HG03159 (cell line): Measurements from ENCODE around the gene GABRR3.

Experiments
- ATAC-seq: cut with Tn5 transposase; IDR thresholded peaks from one replicate; pipeline ENCODE4 v1.9.1; 2021; ENCODE audit warnings: mild to moderate bottlenecking, moderate library complexity; ENCODE audit not compliant: unreplicated experiment

GABRR3 gene

GRCh38 chr3:97992547-97993173, 42.5 kb downstream of the GABRR3 start:
- no peak for ATAC-seq

GRCh38 chr3:97991293-97991682, 43.8 kb downstream of the GABRR3 start:
- no peak for ATAC-seq

GRCh38 chr3:97990624-97991292, 44.4 kb downstream of the GABRR3 start:
- no peak for ATAC-seq

GRCh38 chr3:97988784-97989568, 46.1 kb downstream of the GABRR3 start:
- ATAC-seq: no peak

DNA sequence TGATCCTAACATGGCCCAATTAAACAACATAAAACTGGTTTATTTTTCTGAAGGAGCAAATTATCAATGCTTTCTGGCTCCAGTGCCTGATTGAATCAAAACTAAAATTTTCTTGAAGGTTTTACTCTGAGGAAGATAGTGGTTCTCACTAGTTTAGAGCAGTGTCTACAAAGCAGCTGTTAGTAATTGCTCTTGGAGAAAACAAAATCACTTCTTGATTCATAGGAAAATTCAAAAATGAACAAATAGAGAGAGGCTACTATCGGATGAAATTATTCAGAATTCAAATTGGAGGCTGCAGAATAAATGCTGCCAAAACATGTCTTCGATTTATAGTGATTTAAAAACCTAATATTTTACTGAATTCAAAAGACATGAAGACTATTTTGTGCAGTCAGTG, 47.8 kb downstream of the GABRR3 start:
- no peak for ATAC-seq

GRCh38 chr3:97983933-97984491, 51.1 kb downstream of the GABRR3 start:
- ATAC-seq: no peak

DNA sequence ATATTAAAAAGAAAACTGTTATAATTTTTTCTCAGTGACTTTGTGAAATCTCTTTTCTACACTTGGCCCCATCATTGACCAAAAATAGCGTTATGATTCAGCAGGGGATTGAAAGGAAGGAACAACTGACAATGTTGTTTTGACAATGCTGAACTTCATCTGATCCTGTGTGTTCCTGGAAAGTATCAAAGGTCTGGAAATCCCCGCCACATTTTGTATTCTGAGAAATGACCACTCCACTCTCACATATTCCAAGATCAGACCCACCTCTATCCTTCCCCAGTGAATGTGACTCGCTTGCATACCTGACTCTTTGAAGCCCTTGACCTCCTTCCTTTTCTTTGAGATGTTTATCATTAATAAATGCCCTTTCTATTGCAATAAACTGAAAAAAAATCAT, 53.2 kb downstream of the GABRR3 start:
- peak; percentile 67 for ATAC-seq

DNA sequence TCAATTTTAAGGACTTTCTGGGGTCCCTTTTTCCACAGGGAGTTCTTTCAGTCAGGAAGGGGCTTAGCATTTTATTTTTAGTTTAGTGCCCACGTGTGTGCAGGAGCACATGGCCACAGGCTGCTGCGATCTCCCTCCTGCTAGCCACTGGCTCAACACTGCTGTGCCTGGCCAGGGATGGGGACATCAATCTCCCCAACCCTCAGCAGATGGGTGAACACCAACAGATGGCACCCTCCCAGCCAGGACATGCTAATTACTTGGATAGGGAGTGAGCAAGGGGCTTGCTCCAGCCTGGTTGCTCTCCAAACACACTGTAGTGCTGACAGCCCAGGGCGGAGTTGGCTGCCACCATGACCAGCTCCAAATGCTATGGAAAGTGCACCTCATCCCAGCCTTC, 55.5 kb downstream of the GABRR3 start:
- ATAC-seq: no peak

DNA sequence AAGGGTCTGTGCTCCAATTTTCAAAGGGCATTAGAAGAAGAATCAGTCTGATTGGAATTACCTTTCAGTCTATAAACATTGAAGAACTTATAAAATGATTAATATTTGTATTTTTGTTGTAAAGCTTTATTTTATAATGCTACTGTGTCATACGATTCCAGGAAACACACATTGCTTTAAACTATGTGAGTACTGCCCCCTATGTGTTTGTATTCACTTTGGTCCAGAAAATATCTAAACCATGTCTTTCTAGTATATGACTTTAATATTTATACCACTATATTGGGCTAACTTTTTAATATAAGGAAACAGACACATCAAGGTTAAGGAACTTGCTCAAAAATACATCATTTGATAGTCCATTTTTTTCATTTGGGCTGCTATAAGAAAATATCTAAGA, 59.6 kb downstream of the GABRR3 start:
- ATAC-seq: no peak

GRCh38 chr3:97974996-97975395, 60.1 kb downstream of the GABRR3 start:
- ATAC-seq: no peak

DNA sequence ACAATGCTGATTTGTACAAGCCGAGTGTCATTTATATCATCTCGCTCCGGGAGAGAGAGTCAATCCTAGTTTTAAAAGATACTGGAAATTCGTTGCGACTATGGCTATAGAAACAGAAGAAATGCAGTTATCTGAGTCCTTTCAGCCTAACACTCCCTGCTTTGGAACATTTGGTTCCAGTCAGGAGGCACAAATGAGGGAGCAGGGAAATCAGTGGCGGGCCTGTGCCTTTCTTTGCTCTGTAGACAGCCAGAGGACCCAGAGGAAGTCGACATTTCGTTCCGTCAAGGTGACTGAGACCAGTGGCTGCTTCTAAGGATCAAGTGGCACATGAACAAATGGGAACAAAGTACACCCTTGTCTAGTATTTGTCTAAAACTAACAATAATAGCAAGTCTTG, 62.1 kb downstream of the GABRR3 start:
- ATAC-seq: no peak

DNA sequence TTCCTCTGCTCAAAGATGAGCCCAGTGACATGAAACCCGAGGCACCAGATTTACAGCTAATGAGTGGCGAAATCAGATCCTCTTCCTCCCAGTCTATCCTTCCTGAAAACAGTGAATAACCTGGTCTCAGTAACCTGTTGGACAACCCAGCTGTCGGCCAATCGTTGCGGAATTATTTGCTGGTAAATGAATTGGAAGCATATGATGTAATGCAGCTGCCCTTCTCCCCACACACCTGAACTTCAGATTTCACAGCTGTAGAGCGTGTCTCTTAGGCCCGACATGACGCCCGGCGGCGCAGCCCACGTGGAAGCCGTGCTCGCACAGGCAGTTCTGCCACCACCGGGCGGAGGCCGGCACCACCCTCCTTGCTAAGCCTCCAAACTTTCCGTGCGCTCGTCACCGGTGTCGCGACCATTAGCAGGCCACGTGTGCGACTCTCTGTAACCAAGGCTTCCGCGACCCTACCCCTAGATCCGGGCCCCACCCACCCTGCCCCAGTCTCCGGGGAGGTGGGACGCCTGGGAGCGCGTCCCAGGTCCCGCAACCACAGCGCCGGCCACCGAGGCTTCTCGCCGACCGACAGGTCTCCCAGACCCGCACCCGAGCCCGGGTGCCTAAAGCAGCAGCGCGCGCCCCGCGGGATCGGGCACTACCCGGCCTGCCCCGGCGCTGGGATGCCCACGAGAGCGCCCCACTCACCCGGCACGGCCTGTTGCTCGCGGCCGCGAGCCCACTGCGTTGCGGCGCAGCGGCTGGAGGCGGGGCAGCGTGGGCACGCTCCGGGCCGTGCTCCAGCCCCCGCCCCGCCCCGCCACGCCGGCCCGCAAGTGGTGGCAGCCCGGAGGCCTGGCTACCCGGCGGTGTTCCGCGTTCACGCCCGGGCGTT, 63.2 kb downstream of the GABRR3 start, which contains the start of gene RIOX2:
Gene RIOX2 (minus strand): TSS at position 753 of the 889 bp plus-strand sequence. CDS start 4,838 bp downstream, outside the sequence.
- ATAC-seq: peak; percentile 94

GRCh38 chr3:97970956-97971620, 64.0 kb downstream of the GABRR3 start:
- ATAC-seq: no peak

DNA sequence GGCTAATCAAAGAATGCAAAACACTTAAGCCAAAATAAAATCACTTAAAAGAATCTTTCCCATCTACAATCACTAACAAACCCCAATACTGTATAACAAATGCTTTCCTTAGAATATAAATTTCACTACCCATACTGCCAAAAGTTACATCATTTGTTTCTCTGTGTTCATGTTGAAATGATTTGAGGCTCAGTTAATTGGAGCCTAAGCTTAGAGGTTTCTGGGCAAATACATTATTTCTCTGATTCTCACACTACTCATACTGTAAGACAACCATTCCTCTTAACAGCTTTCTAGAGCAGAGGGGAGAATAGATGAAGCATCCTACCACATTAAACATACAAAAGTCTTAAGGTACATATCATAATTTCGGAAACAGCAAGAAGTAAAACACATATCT, 65.0 kb downstream of the GABRR3 start:
- ATAC-seq: no peak

DNA sequence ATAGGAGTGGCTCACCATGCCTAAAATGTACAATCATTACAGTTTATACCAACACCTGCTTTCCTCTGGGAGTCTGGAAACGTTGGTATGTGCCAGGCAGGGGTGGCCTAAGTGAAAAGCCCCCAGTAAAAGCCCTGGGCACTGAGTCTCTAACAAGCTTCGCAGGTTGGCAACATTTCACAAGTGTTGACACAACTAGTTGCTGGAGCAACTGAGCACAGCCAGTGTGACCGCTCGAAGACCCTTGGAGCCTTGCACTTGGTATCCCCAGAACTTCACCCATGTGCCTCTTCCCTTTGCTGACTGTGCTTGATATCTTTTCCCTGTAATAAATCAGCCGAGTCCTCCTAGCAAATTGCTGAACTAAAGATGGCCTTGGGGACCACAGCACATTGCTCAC, 65.6 kb downstream of the GABRR3 start:
- ATAC-seq: no peak

DNA sequence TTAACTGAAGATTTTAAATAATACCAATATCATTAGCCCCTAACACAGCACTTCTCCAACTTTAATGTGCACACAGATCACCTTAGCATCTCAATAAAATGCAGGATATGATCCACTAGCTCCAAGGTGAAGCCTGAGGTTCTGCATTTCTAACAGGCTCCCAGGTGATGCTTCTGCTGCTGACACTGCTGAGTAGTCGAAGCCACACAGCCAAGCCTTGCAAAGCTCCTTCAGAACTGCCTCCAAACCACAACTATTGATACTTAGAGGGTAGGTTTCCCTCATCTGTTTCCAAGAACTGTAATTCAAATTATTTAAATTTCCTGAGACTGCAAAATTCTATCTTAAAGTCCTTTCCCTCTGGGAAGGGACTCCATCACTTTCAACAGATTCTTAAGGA, 66.7 kb downstream of the GABRR3 start:
- ATAC-seq: no peak

GRCh38 chr3:97967966-97968365, 67.1 kb downstream of the GABRR3 start:
- ATAC-seq: no peak

GRCh38 chr3:97960993-97961766, 73.9 kb downstream of the GABRR3 start:
- no peak for ATAC-seq

- ATAC-seq: no peak
These were observed 74.6 kb downstream of the GABRR3 start for GRCh38 chr3:97960551-97960950.
